Mesothelial cell of epicardium (in vitro differentiated cells): Measurements from ENCODE around the gene MAP1LC3B. TPM values are rescaled to one million over a fixed set of nuclear protein-coding genes. Genes with fewer than 3 reads are reported as not detected.

Experiments used
- DNase-seq, 2 experiments: peaks; one replicate each; pipeline ENCODE4 v3.0.0; 2021; ENCODE audit warnings: low spot score in 2 of 2; ENCODE audit not compliant: unreplicated experiment in 2 of 2
- H3K27ac Mint-ChIP-seq: 2 replicates; pipeline ENCODE4 v1.8.0; 2021; ENCODE audit warnings: mixed read lengths
- H3K27me3 Mint-ChIP-seq: 2 replicates; pipeline ENCODE4 v1.8.0; 2021; ENCODE audit warnings: low read depth, mixed read lengths
- H3K36me3 Mint-ChIP-seq: 2 replicates; pipeline ENCODE4 v1.8.0; 2021; ENCODE audit warnings: mixed read lengths
- H3K4me1 Mint-ChIP-seq: 2 replicates; pipeline ENCODE4 v1.8.0; 2021; ENCODE audit warnings: mixed read lengths
- H3K4me3 Mint-ChIP-seq: 2 replicates; pipeline ENCODE4 v1.8.0; 2021; ENCODE audit warnings: mild to moderate bottlenecking, moderate library complexity, mixed read lengths
- H3K9me3 Mint-ChIP-seq: 2 replicates; pipeline ENCODE4 v1.8.0; 2021; ENCODE audit warnings: mixed read lengths
- total RNA-seq: library from RNA; stranded (reverse); gene quantifications from 3 replicates; pipeline ENCODE4 v1.2.1, GENCODE V29; 2021
- TF ChIP-seq, protein P1 (sequence below): fragments of 200-600 bp; sonication (generic); IDR thresholded peaks from one replicate; pipeline ENCODE4 v1.5.0; 2021; ENCODE audit warnings: antibody characterized with exemption; ENCODE audit not compliant: unreplicated experiment

Gene MAP1LC3B
- total RNA-seq, 1 donor from 2014 or later: 41.6 TPM

DNA sequence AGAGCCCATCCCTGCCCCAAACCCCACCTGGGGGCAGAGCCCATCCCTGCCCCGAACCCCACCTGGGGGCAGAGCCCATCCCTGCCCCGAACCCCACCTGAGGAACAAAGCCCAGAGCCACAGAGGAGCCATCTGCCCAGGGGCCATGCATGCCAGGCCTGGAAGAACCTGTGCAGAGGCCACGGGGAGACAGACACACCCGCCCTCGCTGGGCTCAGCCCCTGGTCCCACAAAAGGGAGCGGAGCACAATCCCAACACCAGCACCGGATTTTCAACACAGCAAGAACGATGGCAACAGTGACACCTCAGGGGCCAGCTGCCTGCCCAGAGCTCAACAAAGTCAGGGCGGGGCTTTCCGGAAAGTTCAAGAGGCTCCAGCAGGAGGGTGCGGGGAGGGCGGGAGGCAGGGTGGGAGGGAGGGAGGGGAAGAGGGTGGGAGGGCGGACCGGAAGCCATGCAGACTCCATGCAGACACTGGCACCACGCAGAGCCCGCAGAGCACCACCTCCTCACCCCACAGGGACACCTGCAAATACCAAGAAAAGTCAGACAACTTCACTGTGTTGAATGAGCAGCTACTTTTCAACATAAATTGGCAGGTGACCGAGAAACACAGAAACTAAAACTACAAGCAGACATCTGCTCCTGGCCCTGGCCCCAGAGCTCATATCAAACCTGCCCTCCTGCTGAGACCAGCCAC, 47.1 kb upstream of the MAP1LC3B start:
- TF ChIP-seq, protein P1, sequence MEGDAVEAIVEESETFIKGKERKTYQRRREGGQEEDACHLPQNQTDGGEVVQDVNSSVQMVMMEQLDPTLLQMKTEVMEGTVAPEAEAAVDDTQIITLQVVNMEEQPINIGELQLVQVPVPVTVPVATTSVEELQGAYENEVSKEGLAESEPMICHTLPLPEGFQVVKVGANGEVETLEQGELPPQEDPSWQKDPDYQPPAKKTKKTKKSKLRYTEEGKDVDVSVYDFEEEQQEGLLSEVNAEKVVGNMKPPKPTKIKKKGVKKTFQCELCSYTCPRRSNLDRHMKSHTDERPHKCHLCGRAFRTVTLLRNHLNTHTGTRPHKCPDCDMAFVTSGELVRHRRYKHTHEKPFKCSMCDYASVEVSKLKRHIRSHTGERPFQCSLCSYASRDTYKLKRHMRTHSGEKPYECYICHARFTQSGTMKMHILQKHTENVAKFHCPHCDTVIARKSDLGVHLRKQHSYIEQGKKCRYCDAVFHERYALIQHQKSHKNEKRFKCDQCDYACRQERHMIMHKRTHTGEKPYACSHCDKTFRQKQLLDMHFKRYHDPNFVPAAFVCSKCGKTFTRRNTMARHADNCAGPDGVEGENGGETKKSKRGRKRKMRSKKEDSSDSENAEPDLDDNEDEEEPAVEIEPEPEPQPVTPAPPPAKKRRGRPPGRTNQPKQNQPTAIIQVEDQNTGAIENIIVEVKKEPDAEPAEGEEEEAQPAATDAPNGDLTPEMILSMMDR: no peak
- H3K9me3 Mint-ChIP-seq: no peaks in the 10 kb centered on the region
- H3K27me3 Mint-ChIP-seq: no peaks in the 10 kb centered on the region
- no peak overlapping the region for H3K4me3 Mint-ChIP-seq
- DNase-seq: no peak
- peaks cover 23% of the 10 kb centered on the region for H3K36me3 Mint-ChIP-seq
- H3K4me1 Mint-ChIP-seq: no peaks in the 10 kb centered on the region
- H3K27ac Mint-ChIP-seq: no peak overlapping the region

DNA sequence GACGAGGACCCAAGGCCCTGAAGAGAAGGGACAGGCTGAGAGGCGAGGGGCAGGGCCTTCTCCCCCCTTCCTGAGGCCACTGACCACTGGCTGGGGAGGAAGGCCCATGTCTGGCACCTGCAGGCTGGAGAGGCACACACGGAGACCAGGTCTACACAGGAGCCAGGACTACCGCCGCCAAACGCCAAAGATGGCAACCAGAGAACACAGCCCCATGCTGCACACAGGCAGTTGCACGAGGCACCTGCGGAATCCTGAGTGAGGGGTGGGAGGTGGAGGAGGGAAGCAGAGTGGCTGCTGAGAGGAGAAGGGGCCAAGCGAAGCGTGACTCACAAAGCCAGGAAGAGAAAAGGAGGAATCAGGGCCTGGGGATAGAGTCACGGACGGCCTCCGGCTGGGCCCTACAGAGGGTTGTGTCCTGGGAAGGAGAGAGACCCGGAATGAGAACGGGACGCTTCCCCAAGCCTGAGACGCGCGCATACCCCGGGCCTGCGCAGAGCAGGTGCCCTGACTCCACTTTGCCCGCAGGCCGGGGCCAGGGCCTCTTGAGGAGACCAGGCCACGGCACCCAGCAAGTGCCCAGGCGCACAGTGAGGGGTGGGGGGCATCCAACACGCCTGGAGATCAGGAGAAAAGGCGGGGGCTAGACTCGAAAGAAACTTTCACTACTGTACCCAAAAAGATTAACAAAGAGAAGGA, 46.3 kb upstream of the MAP1LC3B start:
- Mint-ChIP-seq H3K27ac (no peak overlapping the region), H3K27me3 (no peaks in the 10 kb centered on the region), H3K9me3 (no peaks in the 10 kb centered on the region), H3K4me1 (no peaks in the 10 kb centered on the region), H3K36me3 (peaks cover 19% of the 10 kb centered on the region), H3K4me3 (no peak overlapping the region)
- no peak for DNase-seq
- TF ChIP-seq, protein P1: no peak

DNA sequence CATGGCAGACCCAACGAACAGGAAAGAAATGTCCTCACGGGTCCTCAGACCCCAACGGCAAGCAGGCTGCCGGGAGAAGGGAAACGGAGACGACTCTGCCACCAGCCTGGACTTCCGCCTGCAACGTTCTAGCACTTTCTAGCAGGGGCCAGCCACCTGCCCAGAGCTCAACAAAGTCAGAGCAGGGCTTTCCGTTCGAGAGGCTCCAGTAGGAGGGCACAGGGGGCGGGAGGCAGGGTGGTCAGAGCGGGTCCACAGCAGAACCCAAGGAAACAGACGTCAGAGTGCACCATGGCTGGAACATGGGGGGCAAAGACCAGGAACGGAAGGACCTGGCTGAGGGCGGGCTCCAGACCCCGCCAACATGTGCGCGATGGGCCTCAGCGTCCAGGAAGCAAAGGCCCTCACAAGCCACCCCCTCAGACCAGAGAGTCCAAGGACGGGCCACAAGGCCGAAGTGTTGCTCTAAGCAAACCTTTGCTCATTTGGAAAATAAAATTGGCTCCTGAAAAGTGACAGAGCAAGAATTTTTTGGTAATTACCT, 45.5 kb upstream of the MAP1LC3B start:
- Mint-ChIP-seq H3K36me3 (peaks cover 19% of the 10 kb centered on the region), H3K4me3 (no peak overlapping the region), H3K27me3 (no peaks in the 10 kb centered on the region), H3K27ac (no peak overlapping the region), H3K9me3 (no peaks in the 10 kb centered on the region), H3K4me1 (no peaks in the 10 kb centered on the region)
- DNase-seq: no peak
- TF ChIP-seq, protein P1: no peak

DNA sequence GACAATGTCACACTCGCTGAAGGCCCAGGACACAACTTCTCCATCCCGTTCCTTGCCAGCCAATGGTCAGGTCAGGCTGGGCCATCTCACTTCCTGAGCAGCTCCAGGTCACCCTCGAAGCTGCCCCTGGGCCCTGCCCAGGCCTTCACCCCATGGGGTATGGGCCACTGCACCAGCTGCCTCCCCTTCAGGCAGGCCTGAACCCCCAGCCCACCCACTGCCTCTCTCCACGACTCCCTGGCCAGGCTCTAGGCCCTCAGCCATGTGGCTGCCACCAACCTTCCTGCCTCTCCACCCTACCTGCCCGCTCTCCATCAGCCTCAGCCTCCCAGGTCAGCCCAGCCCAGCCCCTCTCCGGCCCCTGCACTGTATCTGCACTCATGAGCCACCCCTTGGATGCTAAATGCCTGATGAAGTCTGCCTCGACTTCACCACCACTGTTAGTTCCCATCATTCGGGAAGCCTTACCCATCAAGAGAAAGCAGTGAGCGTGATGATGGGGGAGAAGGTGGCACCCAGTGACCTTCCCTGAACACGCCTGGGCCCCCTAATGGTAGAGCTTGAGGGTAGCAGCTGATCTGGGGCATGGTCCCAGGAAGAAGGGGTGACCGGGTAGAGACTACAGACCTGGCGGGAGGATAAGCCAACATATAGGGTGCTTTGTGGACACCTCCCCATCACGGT, 44.1 kb upstream of the MAP1LC3B start:
- Mint-ChIP-seq H3K4me1 (no peaks in the 10 kb centered on the region), H3K36me3 (peaks cover 13% of the 10 kb centered on the region), H3K27me3 (no peaks in the 10 kb centered on the region), H3K9me3 (no peaks in the 10 kb centered on the region), H3K27ac (no peak overlapping the region), H3K4me3 (no peak overlapping the region)
- DNase-seq: no peak
- TF ChIP-seq, protein P1: no peak

DNA sequence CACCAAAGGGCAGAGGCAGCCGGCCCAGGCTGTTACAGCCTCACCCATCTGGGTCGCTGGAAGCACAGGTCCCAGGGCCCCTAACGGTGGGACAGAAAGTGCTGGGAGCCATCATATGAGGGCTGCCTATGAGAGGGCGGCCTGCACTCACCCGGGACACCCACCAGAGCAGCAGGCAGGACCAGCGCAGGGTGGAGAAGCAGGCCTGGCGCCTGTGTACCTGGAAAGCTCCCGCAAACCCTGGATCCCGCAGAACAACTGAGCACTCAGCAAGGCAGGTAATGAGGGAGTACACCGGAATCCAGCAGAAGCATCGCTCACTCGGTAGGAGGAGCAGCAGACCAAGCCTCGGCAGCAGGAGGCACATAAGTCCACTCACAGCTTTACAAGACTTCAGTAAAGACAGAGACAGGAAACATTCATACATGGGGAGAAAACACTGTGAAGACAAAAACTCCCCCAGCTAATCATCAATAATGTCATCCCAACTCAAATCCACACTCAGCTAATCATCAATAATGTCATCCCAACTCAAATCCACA, 43.4 kb upstream of the MAP1LC3B start:
- TF ChIP-seq, protein P1: no peak
- Mint-ChIP-seq H3K27me3 (no peaks in the 10 kb centered on the region), H3K9me3 (no peaks in the 10 kb centered on the region), H3K4me3 (no peak overlapping the region), H3K27ac (no peak overlapping the region), H3K36me3 (peaks cover 12% of the 10 kb centered on the region), H3K4me1 (no peaks in the 10 kb centered on the region)
- no peak for DNase-seq
